Mesendoderm (in vitro differentiated cells): Measurements from ENCODE around the gene IDE.
A peak's percentile ranks its signal among the peaks of the same experiment; 100 is the strongest.

Source experiments
- DNase-seq: peaks from one replicate; pipeline ENCODE4 v3.0.0; 2013
- H2AK5ac ChIP-seq: 2 replicates; pipeline ENCODE4 v1.6.1; 2013; ENCODE audit warnings: low read length, inconsistent platforms
- H2BK120ac ChIP-seq: 2 replicates; pipeline ENCODE4 v1.6.1; 2013; ENCODE audit warnings: low read depth, mild to moderate bottlenecking, low read length, moderate library complexity, mixed read lengths
- H2BK15ac ChIP-seq: replicated peaks from 2 replicates; pipeline ENCODE4 v1.6.1; 2013; ENCODE audit warnings: low read depth, mild to moderate bottlenecking, moderate library complexity
- H2BK5ac ChIP-seq: 2 replicates; pipeline ENCODE4 v1.6.1; 2013; ENCODE audit warnings: low read length, inconsistent platforms
- H3K18ac ChIP-seq: 2 replicates; pipeline ENCODE4 v1.6.1; 2013; ENCODE audit warnings: mild to moderate bottlenecking, low read length, mixed read lengths
- H3K23ac ChIP-seq: one replicate; pipeline ENCODE4 v1.6.1; 2013; ENCODE audit warnings: low read length
- H3K27ac ChIP-seq: 2 replicates; pipeline ENCODE4 v1.5.1; 2013; ENCODE audit warnings: low read depth, mild to moderate bottlenecking, inconsistent platforms, low read length, moderate library complexity
- H3K27me3 ChIP-seq: 2 replicates; pipeline ENCODE4 v1.6.1; 2013; ENCODE audit warnings: low read length, control low read depth, mild to moderate bottlenecking, inconsistent platforms; ENCODE audit not compliant: insufficient read depth, poor library complexity
- H3K36me3 ChIP-seq: 2 replicates; pipeline ENCODE4 v1.6.1; 2013; ENCODE audit warnings: low read length, inconsistent platforms; ENCODE audit not compliant: control insufficient read depth, insufficient read depth
- H3K4ac ChIP-seq: one replicate; pipeline ENCODE4 v1.6.1; 2013; ENCODE audit warnings: low read depth, mild to moderate bottlenecking, low read length, moderate library complexity
- H3K4me1 ChIP-seq: 2 replicates; pipeline ENCODE4 v1.6.1; 2013; ENCODE audit warnings: low read depth, low read length, inconsistent platforms; ENCODE audit not compliant: control insufficient read depth
- H3K4me2 ChIP-seq: 2 replicates; pipeline ENCODE4 v1.6.1; 2013; ENCODE audit warnings: low read length
- H3K4me3 ChIP-seq: 2 replicates; pipeline ENCODE4 v1.5.1; 2013; ENCODE audit warnings: mild to moderate bottlenecking, low read length
- H3K56ac ChIP-seq: one replicate; pipeline ENCODE4 v1.6.1; 2013; ENCODE audit warnings: low read length
- H3K79me1 ChIP-seq: 2 replicates; pipeline ENCODE4 v1.6.1; 2013; ENCODE audit warnings: low read length, inconsistent platforms
- H3K79me2 ChIP-seq: 2 replicates; pipeline ENCODE4 v1.6.1; 2013; ENCODE audit warnings: mild to moderate bottlenecking, low read length; ENCODE audit not compliant: control insufficient read depth, insufficient read depth
- H3K9ac ChIP-seq: 2 replicates; pipeline ENCODE4 v1.6.1; 2013; ENCODE audit warnings: low read length, inconsistent platforms
- H4K5ac ChIP-seq: one replicate; pipeline ENCODE4 v1.6.1; 2013; ENCODE audit warnings: low read length
- H4K8ac ChIP-seq: one replicate; pipeline ENCODE4 v1.6.1; 2013; ENCODE audit warnings: low read depth, mild to moderate bottlenecking, control low read depth, low read length, moderate library complexity
- WGBS: extraction: QIAGEN DNeasy Blood & Tissue Kit; methylation state at CpG from one replicate; pipeline ENCODE4 v1.1.7; 2013; ENCODE audit warnings: low lambda C conversion rate, missing lambda C conversion rate; ENCODE audit not compliant: insufficient coverage; ENCODE audit errors: extremely low coverage; 5-methylcytosine and 5-hydroxymethylcytosine counted together

Gene IDE

GRCh38 chr10:92492748-92493240, 81.1 kb downstream of the IDE start:
- DNase-seq: no peak
- Histone ChIP-seq H4K5ac (no peak overlapping the region), H3K23ac (no peak overlapping the region), H3K27me3 (no peaks in the 10 kb centered on the region), H4K8ac (no peak overlapping the region), H3K4me2 (no peak overlapping the region), H2BK120ac (no peak overlapping the region), H3K4ac (no peak overlapping the region), H2BK15ac (no peak overlapping the region), H3K18ac (no peak overlapping the region), H2AK5ac (no peak overlapping the region), H3K4me3 (no peak overlapping the region), H3K9ac (no peak overlapping the region), H3K79me1 (no peaks in the 10 kb centered on the region), H3K27ac (no peak overlapping the region), H3K4me1 (no peaks in the 10 kb centered on the region), H3K36me3 (peaks cover 4% of the 10 kb centered on the region), H3K79me2 (no peaks in the 10 kb centered on the region), H2BK5ac (no peak overlapping the region), H3K56ac (no peak overlapping the region)
- WGBS: no CpG with 5 or more reads among the region's 6 CpGs

GRCh38 chr10:92490387-92490786, 83.5 kb downstream of the IDE start:
- Histone ChIP-seq H3K36me3 (peaks cover 6% of the 10 kb centered on the region), H3K27me3 (no peaks in the 10 kb centered on the region), H3K79me2 (no peaks in the 10 kb centered on the region), H2BK15ac (no peak overlapping the region), H3K27ac (no peak overlapping the region), H3K9ac (no peak overlapping the region), H3K4me3 (no peak overlapping the region), H3K23ac (no peak overlapping the region), H3K4me2 (no peak overlapping the region), H2BK120ac (no peak overlapping the region), H4K5ac (no peak overlapping the region), H2BK5ac (no peak overlapping the region), H4K8ac (no peak overlapping the region), H3K56ac (no peak overlapping the region), H3K4me1 (no peaks in the 10 kb centered on the region), H3K79me1 (no peaks in the 10 kb centered on the region), H2AK5ac (no peak overlapping the region), H3K4ac (no peak overlapping the region), H3K18ac (no peak overlapping the region)
- DNase-seq: no peak
- WGBS: no CpG with 5 or more reads among the region's 2 CpGs

GRCh38 chr10:92486637-92487036, 87.3 kb downstream of the IDE start:
- no peaks in the 10 kb centered on the region for H3K79me2 ChIP-seq
- no peak overlapping the region for H2BK120ac ChIP-seq
- H2BK5ac ChIP-seq: no peak overlapping the region
- H4K5ac ChIP-seq: no peak overlapping the region
- H3K23ac ChIP-seq: no peak overlapping the region
- peaks cover 10% of the 10 kb centered on the region for H3K36me3 ChIP-seq
- no peak overlapping the region for H3K56ac ChIP-seq
- H3K18ac ChIP-seq: no peak overlapping the region
- no peak overlapping the region for H2AK5ac ChIP-seq
- H3K27ac ChIP-seq: no peak overlapping the region
- no peak overlapping the region for H3K9ac ChIP-seq
- no peak overlapping the region for H3K4ac ChIP-seq
- no peak overlapping the region for H4K8ac ChIP-seq
- no peaks in the 10 kb centered on the region for H3K4me1 ChIP-seq
- no peak for DNase-seq
- H3K79me1 ChIP-seq: no peaks in the 10 kb centered on the region
- no peak overlapping the region for H2BK15ac ChIP-seq
- H3K27me3 ChIP-seq: no peaks in the 10 kb centered on the region
- H3K4me2 ChIP-seq: no peak overlapping the region
- H3K4me3 ChIP-seq: no peak overlapping the region

GRCh38 chr10:92483539-92483938, 90.4 kb downstream of the IDE start:
- no peak overlapping the region for H2AK5ac ChIP-seq
- H2BK15ac ChIP-seq: no peak overlapping the region
- H3K4me1 ChIP-seq: no peaks in the 10 kb centered on the region
- no peak for DNase-seq
- H3K18ac ChIP-seq: no peak overlapping the region
- H3K4me2 ChIP-seq: no peak overlapping the region
- H3K4me3 ChIP-seq: no peak overlapping the region
- no peaks in the 10 kb centered on the region for H3K79me2 ChIP-seq
- no peak overlapping the region for H2BK120ac ChIP-seq
- H3K36me3 ChIP-seq: peaks cover 7% of the 10 kb centered on the region
- no peak overlapping the region for H2BK5ac ChIP-seq
- H3K9ac ChIP-seq: no peak overlapping the region
- no peaks in the 10 kb centered on the region for H3K27me3 ChIP-seq
- H3K27ac ChIP-seq: no peak overlapping the region
- no peak overlapping the region for H4K8ac ChIP-seq
- WGBS: no CpG with 5 or more reads among the region's 4 CpGs
- no peak overlapping the region for H3K4ac ChIP-seq
- no peak overlapping the region for H3K56ac ChIP-seq
- no peaks in the 10 kb centered on the region for H3K79me1 ChIP-seq
- H4K5ac ChIP-seq: no peak overlapping the region
- H3K23ac ChIP-seq: no peak overlapping the region

GRCh38 chr10:92480413-92480812, 93.5 kb downstream of the IDE start:
- H3K56ac ChIP-seq: no peak overlapping the region
- no peaks in the 10 kb centered on the region for H3K4me1 ChIP-seq
- no peak overlapping the region for H2AK5ac ChIP-seq
- no peak overlapping the region for H2BK120ac ChIP-seq
- H3K9ac ChIP-seq: no peak overlapping the region
- H4K8ac ChIP-seq: no peak overlapping the region
- no peaks in the 10 kb centered on the region for H3K79me2 ChIP-seq
- H3K18ac ChIP-seq: no peak overlapping the region
- H2BK5ac ChIP-seq: no peak overlapping the region
- peaks cover 6% of the 10 kb centered on the region for H3K36me3 ChIP-seq
- no peak overlapping the region for H3K4me3 ChIP-seq
- no peak overlapping the region for H3K27ac ChIP-seq
- DNase-seq: no peak
- no peak overlapping the region for H2BK15ac ChIP-seq
- H3K27me3 ChIP-seq: no peaks in the 10 kb centered on the region
- H3K79me1 ChIP-seq: no peaks in the 10 kb centered on the region
- H4K5ac ChIP-seq: no peak overlapping the region
- no peak overlapping the region for H3K4ac ChIP-seq
- no peak overlapping the region for H3K4me2 ChIP-seq
- no peak overlapping the region for H3K23ac ChIP-seq

GRCh38 chr10:92479547-92479946, 94.3 kb downstream of the IDE start:
- Histone ChIP-seq H3K4ac (no peak overlapping the region), H3K27ac (no peak overlapping the region), H2BK5ac (no peak overlapping the region), H3K18ac (no peak overlapping the region), H3K4me1 (no peaks in the 10 kb centered on the region), H3K79me1 (no peaks in the 10 kb centered on the region), H3K4me2 (no peak overlapping the region), H3K79me2 (no peaks in the 10 kb centered on the region), H4K5ac (no peak overlapping the region), H3K56ac (no peak overlapping the region), H2BK15ac (no peak overlapping the region), H3K27me3 (no peaks in the 10 kb centered on the region), H2BK120ac (no peak overlapping the region), H3K9ac (no peak overlapping the region), H3K23ac (no peak overlapping the region), H3K4me3 (no peak overlapping the region), H2AK5ac (no peak overlapping the region), H4K8ac (no peak overlapping the region), H3K36me3 (peaks cover 4% of the 10 kb centered on the region)
- no CpG with 5 or more reads among the region's 7 CpGs for WGBS
- DNase-seq: peak; percentile 8
